T-helper 2 cell treated with Interferon-gamma antibody and Interleukin-4, amounts not matched to agents 100 ng/mL and 5 ng/mL, for 36 hours (primary cell): ENCODE data around the gene ARL3. TPM values are rescaled to one million over a fixed set of nuclear protein-coding genes. Genes with fewer than 3 reads are reported as not detected.
"Not testable (repeated sequence)": the region's sequence is repeated elsewhere in the genome, so short reads cannot be mapped to it uniquely, and the experiment has no call there.

Experiments
- intact Hi-C: fragments of 100-400 bp; cut with micrococcal nuclease; formaldehyde crosslinking; loops from one replicate; pipeline ENCODE4 v1.15.1; 2023
- total RNA-seq: library from RNA; stranded (reverse); gene quantifications from 2 replicates; pipeline ENCODE4 v1.2.3, GENCODE V29; 2022

The ARL3 gene
- total RNA-seq, 1 donor from 2014 or later = 4.7 TPM

DNA sequence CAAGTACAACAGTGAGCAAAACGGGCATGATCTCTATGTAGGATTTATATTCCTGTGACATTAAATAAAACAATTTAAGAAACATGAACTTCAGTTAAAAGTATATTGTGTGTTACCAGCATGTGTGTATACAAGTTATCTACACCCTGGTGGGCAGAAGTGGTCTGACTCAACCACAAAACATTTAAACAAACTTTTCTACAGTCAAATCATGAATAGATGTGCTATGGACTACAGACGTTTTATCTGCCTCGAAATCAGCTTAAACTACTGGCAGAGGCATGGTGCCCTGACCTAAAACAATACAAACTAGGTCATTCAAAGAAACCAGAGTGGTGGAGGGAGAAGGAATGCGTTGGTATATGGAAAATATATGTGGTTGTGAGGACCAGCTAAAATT lies 3.6 kb downstream of the ARL3 start:
- intact Hi-C loops = no loop called here

DNA sequence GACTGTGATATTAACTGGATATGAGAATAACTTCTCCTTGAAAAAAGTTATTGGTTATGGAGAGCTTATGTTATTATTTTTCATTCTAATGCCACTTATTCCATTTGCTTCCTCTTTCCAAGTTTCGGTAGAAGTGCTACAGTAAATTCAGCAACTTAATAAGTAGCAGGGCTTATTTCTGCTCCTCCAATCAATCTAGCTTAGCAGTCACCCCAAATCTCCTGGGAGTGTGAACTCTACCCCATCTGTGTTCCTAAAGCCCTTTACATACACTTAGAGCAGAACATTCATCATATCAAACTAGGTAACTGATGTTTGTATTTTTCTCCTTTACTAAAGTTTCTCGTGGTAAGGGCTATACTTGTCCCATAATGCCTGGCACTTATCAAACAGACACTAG lies 8.7 kb downstream of the ARL3 start:
- intact Hi-C loops = no loop called here

DNA sequence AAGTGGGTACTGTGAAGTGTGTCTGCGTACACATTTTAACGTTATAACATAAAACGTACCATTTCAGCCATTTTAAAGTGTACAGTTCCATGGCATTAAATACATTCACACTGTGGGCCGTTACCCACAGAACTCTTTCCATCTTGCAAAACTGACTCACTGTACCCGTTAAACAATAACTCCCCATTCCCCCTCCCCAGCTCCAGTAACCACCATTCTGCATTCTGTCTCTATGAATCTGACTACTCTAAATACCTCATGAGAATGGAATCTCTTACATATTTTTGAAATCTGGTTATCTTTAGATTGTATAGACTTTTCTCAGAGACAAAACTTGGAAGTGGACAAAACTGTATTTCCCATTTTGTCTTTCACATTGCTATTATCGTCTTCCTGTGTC lies 9.3 kb downstream of the ARL3 start:
- intact Hi-C loops = no loop called here

DNA sequence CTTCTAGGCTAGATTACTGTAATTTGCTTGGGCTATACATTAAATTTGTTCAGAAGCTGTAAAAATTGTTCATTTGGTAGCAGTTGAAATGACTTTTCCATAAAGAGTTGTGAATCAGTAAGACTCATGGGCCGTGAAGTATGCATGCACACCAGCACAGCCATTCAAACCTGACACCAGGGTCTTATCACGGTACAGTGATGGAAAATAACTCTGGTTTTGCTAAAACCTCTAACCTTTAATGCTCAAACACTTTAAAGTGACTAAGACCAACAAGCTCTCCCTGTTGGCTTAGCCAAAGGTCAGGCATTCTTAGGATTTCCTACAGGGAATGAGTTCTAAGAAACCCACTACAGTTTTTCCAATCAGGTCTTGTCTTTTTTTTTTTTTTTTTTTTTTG lies 11.5 kb downstream of the ARL3 start:
- intact Hi-C loops = no loop called here

DNA sequence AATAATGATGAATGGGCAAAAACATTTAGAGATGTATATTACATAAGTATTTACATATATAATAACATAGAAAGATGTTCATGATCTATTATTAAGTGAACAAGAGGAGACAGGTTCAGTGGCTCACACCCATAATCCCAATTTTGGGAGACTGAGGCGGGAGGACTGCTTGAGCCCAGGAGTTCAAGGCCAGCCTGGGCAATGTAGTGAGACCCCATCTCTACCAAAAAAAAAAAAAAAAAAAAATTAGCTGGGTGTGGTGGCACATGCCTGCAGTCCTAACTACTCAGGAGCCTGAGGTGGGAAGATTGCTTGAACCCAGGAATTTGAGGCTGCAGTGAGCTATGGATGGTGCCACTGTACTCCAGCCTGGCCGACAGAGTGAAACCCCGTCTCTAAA lies 12.4 kb downstream of the ARL3 start:
- intact Hi-C loops = no loop called here

DNA sequence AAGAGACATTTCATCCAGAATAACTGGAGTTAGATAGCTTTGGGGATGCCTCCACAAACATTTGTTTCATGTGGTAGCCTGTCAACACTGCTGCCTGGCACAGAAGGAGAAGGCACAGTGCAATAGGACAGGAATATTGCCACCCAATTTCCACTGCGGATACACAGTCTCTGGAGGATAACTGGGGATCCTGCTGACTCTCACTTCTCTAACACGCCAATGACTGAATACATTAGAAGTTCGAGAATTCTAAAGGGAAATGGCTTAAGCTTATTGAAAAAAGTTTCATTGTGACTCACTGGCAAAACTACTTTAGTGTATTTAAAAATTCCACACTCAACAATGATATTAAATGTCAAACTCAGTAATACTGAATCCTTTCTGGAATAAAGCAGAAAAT lies 12.9 kb downstream of the ARL3 start:
- intact Hi-C loops = no loop called here

DNA sequence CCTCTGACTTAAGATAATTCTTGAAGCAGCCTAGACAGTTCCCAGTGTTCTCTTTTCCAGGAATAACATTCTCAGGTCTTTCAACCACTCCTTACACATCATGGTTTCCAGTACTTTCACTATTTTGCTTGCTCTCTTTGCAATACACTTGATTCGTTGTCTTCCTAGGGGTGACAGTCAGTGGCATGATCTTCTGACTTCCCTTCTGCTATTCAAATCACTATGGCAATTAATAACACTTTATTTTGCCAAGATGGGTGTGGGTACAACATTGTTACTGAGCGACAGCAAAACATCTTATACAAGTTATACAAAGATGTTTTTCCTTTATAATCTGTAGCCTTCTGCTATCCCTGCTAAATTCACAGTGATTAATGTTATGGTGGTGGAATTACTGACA lies 15.3 kb downstream of the ARL3 start:
- intact Hi-C loops = no loop called here

DNA sequence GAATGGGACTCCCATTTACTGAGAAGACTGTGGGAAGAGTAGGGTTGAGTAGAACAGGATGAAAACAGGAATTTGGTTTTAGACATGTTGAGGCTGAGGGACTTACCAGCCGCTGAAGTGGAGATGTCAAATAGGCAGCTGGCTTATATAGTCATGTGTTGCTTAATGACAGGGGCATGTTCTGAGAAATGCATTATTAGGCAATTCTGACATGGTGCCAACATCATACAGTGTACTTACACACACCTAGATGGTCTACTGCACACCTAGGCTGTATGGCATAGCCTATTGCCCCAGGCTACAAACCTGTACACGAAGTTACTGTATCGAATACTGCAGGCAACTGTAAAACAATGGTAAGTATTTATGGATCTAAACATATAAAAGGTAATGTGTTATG lies 17.5 kb downstream of the ARL3 start:
- intact Hi-C loops = no loop called here

DNA sequence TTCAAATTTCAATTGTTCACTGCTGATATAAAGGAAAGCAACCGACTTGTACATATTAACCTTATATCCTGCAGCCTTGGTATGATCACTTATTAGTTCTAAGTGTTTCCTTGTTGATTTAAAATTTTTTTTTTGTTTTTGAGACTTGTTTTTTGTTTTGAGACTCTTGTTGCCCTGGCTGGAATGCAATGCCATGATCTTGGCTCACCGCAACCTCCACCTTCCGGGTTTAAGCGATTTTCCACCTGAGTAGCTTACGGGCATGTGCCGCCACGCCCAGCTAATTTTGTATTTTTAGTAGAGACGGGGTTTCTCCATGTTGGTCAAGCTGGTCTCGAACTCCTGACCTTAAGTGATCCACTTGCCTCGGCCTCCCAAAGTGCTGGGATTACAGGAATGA lies 18.8 kb downstream of the ARL3 start:
- intact Hi-C loops = not testable (repeated sequence)

DNA sequence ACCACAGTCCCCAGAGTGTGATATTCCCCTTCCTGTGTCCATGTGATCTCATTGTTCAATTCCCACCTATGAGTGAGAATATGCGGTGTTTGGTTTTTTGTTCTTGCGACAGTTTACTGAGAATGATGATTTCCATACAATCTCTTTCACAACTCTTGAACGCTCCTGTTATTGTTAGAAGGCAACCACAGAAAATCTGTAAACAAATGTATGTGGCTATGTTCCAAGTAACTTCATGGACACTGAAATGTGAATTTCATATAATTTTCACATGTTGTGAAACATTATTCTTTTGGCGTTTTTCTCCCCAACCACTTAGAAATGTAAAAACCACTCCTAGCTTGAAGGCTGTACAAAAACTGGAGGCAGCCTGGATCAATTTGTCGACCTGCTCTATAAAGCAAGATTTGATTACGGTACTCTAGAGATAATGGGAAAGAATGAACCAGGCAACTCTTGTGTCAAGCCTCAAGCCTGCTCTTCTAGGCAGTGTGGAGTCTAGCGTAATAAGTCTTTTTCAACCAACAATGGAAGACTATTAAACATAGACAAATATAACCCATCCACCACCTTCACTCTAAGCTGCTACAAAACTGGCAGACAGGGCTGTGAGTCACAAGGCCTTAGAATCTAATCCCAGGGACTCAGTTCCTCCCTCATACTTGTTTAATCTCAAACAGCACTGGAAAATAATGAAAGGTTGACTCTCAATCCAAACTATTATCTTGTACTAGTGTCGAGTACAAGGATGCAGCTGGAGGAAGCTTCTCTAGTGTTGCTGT lies 22.7 kb downstream of the ARL3 start:
- intact Hi-C loops = no loop called here

DNA sequence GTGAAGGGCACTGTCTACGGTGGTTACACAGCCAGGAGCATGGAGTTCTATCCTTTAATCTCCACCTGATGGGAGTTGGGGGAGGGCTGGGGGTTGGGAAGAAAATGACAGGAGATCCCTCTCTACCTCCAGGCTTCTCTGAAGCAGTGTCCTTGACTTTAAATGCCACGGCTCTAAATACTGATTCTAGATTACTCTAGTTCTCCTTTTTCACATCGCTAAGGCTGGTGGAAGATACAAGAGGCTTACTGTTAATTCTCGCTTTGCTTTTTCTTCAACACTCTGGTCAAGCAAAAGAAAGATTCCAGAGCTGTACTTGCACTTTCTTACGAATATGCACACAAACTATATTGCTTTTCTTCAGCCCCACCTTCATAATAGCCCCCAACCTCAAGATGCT lies 30.5 kb downstream of the ARL3 start:
- intact Hi-C loops = no loop called here

DNA sequence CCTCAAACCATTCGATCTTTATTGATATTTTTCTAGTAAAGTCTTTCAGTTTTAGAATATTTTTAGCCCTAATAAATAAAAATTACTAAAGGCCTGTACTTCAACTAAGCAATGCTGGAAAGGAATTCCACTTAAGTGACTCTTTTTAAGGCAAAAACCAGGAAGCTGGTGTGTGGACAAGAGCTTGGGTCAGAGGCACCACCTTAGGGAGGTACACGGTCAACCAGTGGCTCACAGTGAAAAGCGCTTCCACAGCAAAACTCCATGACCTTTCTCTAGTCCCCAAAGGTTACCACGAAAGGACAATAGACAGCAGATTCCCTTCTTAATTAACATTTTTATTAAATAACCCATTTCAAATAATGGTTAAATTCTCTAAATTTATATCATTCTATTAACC lies 31.2 kb downstream of the ARL3 start:
- intact Hi-C loops = no loop called here

DNA sequence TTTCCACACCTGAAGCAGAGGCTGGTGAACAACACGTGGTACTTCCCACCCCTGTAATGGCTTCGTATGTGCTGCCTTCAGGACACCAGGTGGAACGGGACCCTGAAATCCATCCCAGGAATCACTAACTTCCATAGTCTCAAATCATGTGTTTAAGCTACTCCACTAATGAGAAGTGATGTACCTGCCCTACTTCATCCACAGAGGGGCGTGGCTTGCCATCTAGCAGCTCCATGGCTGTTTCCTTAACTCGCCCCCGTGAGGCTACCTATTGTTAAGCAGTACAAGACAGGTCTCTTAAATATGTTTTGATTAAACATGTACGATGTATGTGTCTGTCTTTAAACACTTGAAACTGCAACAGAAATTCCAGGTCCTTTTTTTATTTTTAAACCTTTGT lies 31.8 kb downstream of the ARL3 start:
- intact Hi-C loops = no loop called here

DNA sequence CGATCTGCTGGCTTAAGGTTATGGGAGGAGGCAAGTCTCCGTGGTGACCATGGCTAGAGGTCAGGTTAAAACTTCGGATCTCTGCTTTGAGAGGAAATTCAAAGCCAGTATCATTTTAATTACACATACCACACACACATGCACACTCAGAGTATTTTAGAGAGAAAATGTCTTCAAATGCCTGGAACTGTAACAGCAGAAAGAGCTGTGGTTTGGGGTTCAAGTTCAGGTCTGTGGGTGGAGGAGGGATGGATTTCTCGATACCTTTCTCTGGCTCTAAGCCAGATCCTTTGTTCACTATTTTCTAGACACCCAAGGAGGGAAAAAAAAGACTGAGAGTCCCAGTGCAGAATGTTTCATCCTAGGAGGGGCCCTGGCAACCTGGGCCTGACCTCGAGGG lies 32.5 kb downstream of the ARL3 start:
- intact Hi-C loops = no loop called here

DNA sequence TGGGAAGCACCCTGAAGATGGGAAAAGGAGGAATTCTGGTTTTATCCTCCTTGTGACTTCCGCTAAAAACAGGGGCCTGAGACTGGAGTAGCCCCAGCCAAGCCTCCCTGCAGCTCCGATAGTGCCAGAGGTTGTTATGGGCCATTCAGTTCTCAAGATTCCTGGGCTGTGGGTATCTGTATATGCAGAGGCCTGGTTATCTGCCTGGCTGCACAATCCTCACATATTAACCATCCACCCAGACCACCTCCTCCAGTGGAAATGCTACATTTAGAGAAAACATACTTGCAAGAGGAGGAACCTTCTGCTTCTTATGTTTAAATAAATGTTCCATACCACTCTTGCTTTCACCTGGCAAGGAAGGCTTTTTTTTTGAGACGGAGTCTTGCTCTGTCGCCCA lies 34.6 kb downstream of the ARL3 start:
- intact Hi-C loops = no loop called here

DNA sequence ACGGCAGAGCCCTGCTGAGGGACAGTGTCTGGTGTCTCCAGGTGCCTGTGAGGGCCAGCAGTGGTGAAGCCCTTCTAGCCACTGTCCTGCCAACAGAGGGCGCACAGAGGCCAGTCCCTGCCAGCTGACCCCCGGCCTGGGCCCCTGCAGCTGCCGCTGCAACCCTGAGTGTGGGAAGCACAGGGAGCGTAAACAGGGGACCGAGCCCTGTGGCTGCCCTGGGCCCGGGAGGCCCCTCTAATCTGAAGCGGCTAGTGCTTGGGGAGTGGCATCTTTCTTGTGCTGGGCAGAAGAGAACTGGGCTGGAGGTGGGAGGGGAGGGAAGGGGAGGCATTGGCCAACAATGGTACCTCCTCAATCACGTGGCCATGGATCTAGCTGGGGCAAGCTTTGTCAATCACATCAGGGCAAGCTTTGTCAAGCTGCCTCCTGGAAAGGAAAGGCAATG lies 35.3 kb downstream of the ARL3 start:
- intact Hi-C loops = no loop called here

DNA sequence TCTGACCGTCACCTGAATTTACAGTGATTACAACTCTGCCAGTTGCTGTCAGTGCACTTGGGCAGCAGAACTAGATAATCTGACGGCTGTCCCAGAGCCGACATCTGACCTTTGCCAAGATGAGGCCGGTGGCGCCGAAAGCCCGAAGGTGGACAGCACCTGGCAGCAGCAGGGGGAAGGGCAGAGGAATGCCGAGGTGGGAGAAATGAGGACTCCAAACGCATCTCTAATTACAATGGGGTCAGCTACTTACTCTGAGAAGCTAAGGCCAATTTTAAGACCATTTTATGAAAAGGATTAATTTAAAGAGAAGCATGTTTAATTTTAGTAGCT lies 36.2 kb downstream of the ARL3 start:
- intact Hi-C loops = no loop called here

DNA sequence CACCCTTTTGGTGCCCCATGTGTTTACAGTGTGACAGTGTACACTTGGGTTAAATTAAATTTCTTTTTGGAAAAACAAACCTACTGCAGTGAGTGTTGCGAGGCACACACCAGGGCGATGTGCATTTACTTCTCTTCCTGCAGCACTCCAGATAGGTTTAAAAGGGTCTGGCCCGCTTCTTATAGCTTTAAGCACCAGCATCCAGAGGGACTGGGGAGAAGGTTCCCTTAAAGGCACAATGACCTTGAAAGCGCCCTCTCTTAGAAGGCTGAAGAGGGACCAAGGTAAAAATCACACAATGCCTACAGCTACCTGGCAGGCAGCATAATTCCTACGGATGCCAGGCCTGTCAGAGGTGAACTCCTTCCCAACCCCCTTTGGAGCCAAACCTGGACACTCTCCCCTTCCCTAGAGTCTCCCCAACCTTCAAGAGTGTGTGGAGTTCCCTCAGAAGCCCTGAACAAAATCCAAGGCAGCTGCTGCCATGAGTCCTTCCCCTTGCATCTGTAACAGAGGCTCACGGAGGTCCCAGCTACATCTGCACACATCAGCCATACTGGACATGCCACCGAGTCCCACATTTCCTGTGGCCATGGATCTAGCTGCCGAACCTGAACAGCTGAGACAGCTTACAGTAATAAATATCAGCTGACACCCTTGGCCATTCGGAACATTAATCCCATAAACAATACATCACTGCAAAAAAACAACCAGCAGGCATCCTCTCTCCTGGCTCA lies 36.7 kb downstream of the ARL3 start:
- intact Hi-C loops = no loop called here

DNA sequence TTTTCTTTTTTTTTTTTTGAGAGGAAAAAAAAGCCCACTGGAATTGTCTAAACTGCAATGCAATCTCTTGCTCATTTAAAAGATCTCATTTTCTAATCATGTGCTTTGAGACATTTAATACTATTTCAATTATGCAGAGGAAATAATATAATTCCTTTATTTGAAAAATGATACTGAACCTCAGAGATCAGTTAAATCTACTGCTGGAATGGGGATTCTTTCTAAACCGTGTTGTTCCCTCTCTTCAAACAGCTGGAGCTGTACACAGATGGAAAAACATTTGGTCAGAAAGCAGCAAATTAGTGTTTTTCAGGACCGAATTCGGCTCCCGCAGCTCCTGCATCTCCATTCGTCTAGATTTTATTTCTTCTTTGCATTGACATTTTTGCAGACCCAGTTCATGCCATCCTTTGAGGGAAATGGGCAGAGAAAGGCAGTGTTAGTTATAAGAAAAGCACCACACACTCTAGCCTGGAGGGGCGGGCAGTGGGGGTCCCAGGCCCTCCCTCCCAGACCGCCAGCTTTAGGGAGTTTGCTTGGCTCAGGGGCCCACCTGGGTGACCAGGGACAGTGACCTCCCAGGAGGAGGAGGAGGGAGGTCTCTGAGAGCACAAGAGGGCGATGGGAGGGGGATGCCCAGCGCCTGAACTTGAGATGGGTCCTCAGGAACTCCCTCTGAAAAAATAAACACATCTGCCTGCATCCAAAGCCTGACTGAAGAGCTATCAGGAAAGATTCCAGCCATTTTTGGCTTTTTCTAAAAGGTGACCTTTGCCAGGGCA lies 37.5 kb downstream of the ARL3 start:
- intact Hi-C loops = no loop called here

DNA sequence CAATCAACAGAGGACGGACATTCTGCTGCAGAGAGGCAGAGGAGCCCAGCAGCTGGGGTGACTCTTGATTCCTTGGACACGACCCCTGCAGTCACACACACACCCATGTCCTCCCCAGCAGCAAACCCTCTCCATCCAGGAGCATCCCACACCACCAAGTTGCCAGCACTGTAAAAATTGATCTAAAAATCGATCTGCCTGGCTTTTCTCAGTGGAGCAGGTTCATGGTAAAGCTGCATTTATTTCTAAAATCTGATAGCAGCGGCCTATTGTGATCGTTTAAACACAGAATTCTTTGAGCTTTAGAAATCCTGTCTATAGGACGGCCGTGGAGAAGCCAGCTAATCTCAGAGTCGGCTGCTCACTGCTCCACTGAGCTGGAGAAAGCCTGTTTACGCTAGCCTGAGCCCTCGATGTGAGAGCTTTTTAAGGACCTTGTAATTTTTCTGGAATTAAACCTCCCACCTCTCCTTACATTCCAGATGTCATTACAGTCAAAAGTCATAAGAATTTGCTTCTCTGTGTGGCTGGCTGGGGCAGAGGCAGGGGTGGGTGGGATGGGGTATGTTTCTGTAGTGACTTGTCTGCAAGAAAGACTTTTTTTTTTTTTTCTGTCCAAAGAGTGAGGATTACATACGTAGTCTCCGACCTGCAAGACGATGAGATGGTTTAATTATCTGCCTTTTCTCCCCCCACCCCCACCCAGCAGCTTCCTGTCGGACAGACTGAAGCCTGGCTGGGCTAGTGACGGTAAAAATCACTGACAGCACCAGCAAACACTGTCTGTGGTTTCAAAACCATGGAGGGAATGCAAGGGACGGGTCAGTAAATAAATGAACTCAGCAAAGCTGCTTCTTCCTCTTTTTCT lies 38.3 kb downstream of the ARL3 start:
- intact Hi-C loops = loop anchor here (2.0 kb wide), 1 partner anchor 37 kb away; no protein-coding TSS in a partner anchor

DNA sequence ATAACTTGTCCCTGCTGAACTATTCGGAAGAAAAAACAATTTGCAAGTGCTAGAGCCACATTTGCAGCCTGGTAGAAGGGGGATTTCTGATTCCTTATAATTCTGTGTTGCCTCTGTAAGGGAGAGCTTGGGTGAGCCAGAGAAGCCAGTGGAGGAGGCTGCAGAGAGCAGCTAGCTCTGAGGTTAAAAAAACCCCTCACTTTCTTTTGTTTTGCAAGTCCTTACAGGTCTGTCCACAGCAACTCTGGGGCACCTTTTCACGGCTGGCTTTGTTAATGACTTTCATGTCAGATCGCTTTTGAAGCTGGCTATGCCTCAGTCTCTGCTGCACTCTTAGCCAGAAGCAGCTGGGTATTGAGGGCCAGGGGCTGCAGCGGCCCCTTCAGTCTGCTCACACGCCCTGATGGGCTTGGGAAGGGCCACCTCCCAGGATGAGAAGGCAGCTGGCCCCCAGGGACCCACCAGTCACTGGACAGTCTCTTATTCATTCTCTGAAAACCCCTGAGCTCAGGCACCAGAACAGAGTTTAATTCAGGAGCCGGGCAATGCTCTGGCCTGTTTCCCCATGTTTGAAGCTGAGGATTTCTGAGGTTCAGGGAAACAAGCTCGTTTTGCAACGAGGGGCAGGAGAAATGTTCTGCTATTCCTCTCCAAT lies 39.1 kb downstream of the ARL3 start:
- intact Hi-C loops = loop anchor here (2.0 kb wide), 1 partner anchor 38 kb away; no protein-coding TSS in a partner anchor
